GM12878 (cell line): ENCODE measurements around the gene CCDC39. TPM values are rescaled to one million over a fixed set of nuclear protein-coding genes. Genes with fewer than 3 reads are reported as not detected.
A peak's percentile ranks its signal among the peaks of the same experiment; 100 is the strongest.

ENCODE experiments used
- ATAC-seq: fragments of 200-7000 bp; cut with Tn5 transposase; 3 replicates; pipeline ENCODE4 v1.9.1; 2020; ENCODE audit warnings: mild to moderate bottlenecking, moderate library complexity
- BruUV-seq: library from RNA; stranded (reverse); fragments of 400-500 nt; replicated peaks from 2 replicates; lab custom pipeline; 2021; lab: Mats Ljungman, UMichigan
- CTCF ChIA-PET: fragments of 300-600 bp; sonication (Branson Sonifier 250); formaldehyde crosslinking; extraction: SDS; loops from one replicate; lab custom pipeline; 2021; ENCODE audit warnings: inconsistent platforms; lab: Yijun Ruan, JAX
- POLR2A ChIA-PET: fragments of 350-600 bp; formaldehyde crosslinking; extraction: SDS; loops from one replicate; lab custom pipeline; 2021; ENCODE audit warnings: inconsistent platforms; lab: Charles Lee
- RAD21 ChIA-PET: fragments of 300-600 bp; sonication (Branson Sonifier 250); formaldehyde crosslinking; loops from one replicate; lab custom pipeline; 2023; ENCODE audit warnings: antibody characterized with exemption; ENCODE audit not compliant: unreplicated experiment; lab: Charles Lee
- SMC1A ChIA-PET: fragments of 300-600 bp; sonication (Branson Sonifier 250); formaldehyde crosslinking; loops from one replicate; lab custom pipeline; 2023; ENCODE audit not compliant: unreplicated experiment, uncharacterized antibody; lab: Charles Lee
- DNase-seq: peaks from one replicate; pipeline ENCODE4 v3.0.0-alpha.2; 2011; ENCODE audit warnings: low read depth, low spot score
- FAIRE-seq: peaks from 3 replicates; lab custom pipeline; 2011; peaks lifted over from hg19 to GRCh38; lab: Jason Lieb, UNC
- H2AFZ ChIP-seq: 2 replicates; pipeline ENCODE4 v1.6.0; 2011; ENCODE audit warnings: low read depth, low read length, control low read depth; ENCODE audit not compliant: control insufficient read depth
- H3K27ac ChIP-seq: 2 replicates; pipeline ENCODE4 v1.5.1; 2011; ENCODE audit warnings: control low read depth; ENCODE audit not compliant: control insufficient read depth, insufficient read depth
- H3K27me3 ChIP-seq, 2 experiments: replicated peaks in 1 of 2; 2 replicates each; pipeline versions ENCODE4 v1.6.0 to v1.6.1; 2011; ENCODE audit warnings: low read length in 1 of 2; ENCODE audit not compliant: control insufficient read depth in 2 of 2, insufficient read depth in 2 of 2
- H3K36me3 ChIP-seq, 2 experiments: 2 replicates each; pipeline ENCODE4 v1.5.1; 2011; ENCODE audit warnings: low read length in 1 of 2; ENCODE audit not compliant: control insufficient read depth in 2 of 2, insufficient read depth in 2 of 2
- H3K4me1 ChIP-seq: 2 replicates; pipeline ENCODE4 v1.6.1; 2011; ENCODE audit warnings: mild to moderate bottlenecking, low read length, moderate library complexity, mixed read lengths; ENCODE audit not compliant: control insufficient read depth, insufficient read depth
- H3K4me2 ChIP-seq: 2 replicates; pipeline ENCODE4 v1.6.0; 2011; ENCODE audit warnings: control low read depth; ENCODE audit not compliant: control insufficient read depth, insufficient read depth
- H3K4me3 ChIP-seq: fragments of 200-600 bp; sonication (generic); 2 replicates; pipeline ENCODE4 v1.5.1; 2016
- H3K79me2 ChIP-seq: 2 replicates; pipeline ENCODE4 v1.6.0; 2011; ENCODE audit warnings: low read length; ENCODE audit not compliant: control insufficient read depth, insufficient read depth
- H3K9ac ChIP-seq: 2 replicates; pipeline ENCODE4 v1.8.0; 2011; ENCODE audit warnings: low read length, control low read depth, mixed read lengths; ENCODE audit not compliant: control insufficient read depth, insufficient read depth
- H3K9me3 ChIP-seq: replicated peaks from 3 replicates; pipeline ENCODE4 v1.5.1; 2011; ENCODE audit warnings: mild to moderate bottlenecking, low read length; ENCODE audit not compliant: control insufficient read depth, insufficient read depth
- H4K20me1 ChIP-seq: 2 replicates; pipeline ENCODE4 v1.6.0; 2011; ENCODE audit not compliant: control insufficient read depth, insufficient read depth
- CHD2 ChIP-seq: IDR thresholded peaks from 2 replicates; pipeline ENCODE4 v1.6.1; 2011; ENCODE audit warnings: low read depth, low read length, improper control_type of control experiment, borderline replicate concordance
- CTCF ChIP-seq, 3 experiments: IDR thresholded peaks in 2 of 3; conservative IDR thresholded peaks in 1 of 3; 2 replicates each; pipeline ENCODE4 v1.5.1; 2011; ENCODE audit warnings: low read depth in 3 of 3, low read length in 3 of 3, mild to moderate bottlenecking in 3 of 3, control low read depth in 2 of 3, moderate library complexity in 2 of 3, inconsistent platforms in 1 of 3, mixed read lengths in 1 of 3; ENCODE audit not compliant: control insufficient read depth in 2 of 3, insufficient read depth in 1 of 3; ENCODE audit errors: extremely low read depth in 1 of 3
- GATAD2B ChIP-seq: fragments of 450-650 bp; conservative IDR thresholded peaks from 2 replicates; pipeline ENCODE4 v1.6.1; 2017; ENCODE audit warnings: low read depth, mild to moderate bottlenecking, moderate library complexity
- IRF4 ChIP-seq: IDR thresholded peaks from 2 replicates; pipeline ENCODE4 v1.6.1; 2011; ENCODE audit warnings: low read depth, low read length
- JUNB ChIP-seq: IDR thresholded peaks from 2 replicates; pipeline ENCODE4 v1.6.1; 2016; ENCODE audit warnings: antibody characterized with exemption, mild to moderate bottlenecking
- KAT2A ChIP-seq: conservative IDR thresholded peaks from 2 replicates; pipeline ENCODE4 v1.6.1; 2011; ENCODE audit warnings: low read depth, low read length; ENCODE audit not compliant: control insufficient read depth
- RAD21 ChIP-seq: IDR thresholded peaks from 2 replicates; pipeline ENCODE4 v1.6.1; 2011; ENCODE audit warnings: mild to moderate bottlenecking, low read depth, low read length, moderate library complexity; ENCODE audit not compliant: insufficient read depth
- SMC3 ChIP-seq: IDR thresholded peaks from 2 replicates; pipeline ENCODE4 v1.6.1; 2011; ENCODE audit warnings: low read length, improper control_type of control experiment, borderline replicate concordance
- STAT1 ChIP-seq: fragments of 450-650 bp; conservative IDR thresholded peaks from 2 replicates; pipeline ENCODE4 v1.6.1; 2014; ENCODE audit warnings: antibody characterized with exemption, mild to moderate bottlenecking
- SUZ12 ChIP-seq: fragments of 200-600 bp; sonication (generic); IDR thresholded peaks from one replicate; pipeline ENCODE4 v1.6.1; 2018; ENCODE audit warnings: antibody characterized with exemption, mild to moderate bottlenecking; ENCODE audit not compliant: unreplicated experiment
- ZBED1 ChIP-seq: IDR thresholded peaks from 2 replicates; pipeline ENCODE4 v1.6.1; 2016; ENCODE audit warnings: borderline replicate concordance
- ZNF24 ChIP-seq: fragments of 450-650 bp; IDR thresholded peaks from 2 replicates; pipeline ENCODE4 v1.6.1; 2017; ENCODE audit warnings: antibody characterized with exemption, mild to moderate bottlenecking
- ZNF274 ChIP-seq: IDR thresholded peaks from one replicate; pipeline ENCODE4 v1.8.0; 2011; ENCODE audit not compliant: insufficient read length, insufficient read depth
- ZZZ3 ChIP-seq: IDR thresholded peaks from 2 replicates; pipeline ENCODE4 v1.6.1; 2011; ENCODE audit warnings: low read depth; ENCODE audit not compliant: control insufficient read depth, insufficient read length
- WGBS: methylation state at CpG from one replicate; pipeline ENCODE4 v1.1.6; 2016; ENCODE audit warnings: low lambda C conversion rate; ENCODE audit not compliant: insufficient replicate concordance, insufficient coverage; ENCODE audit errors: missing lambda C conversion rate; 5-methylcytosine and 5-hydroxymethylcytosine counted together
- in situ Hi-C: fragments of 300-500 bp; cut with MboI; formaldehyde crosslinking; loops from 9 replicates; pipeline ENCODE4 v1.14.3; 2018; ENCODE audit warnings: mixed read lengths
- intact Hi-C: fragments of 100-400 bp; cut with micrococcal nuclease; formaldehyde crosslinking; loops from one replicate; pipeline ENCODE4 v1.14.2; 2022; ENCODE audit not compliant: unreplicated experiment
- polyA plus RNA-seq, 11 experiments: library from polyadenylated mRNA; depleted of rRNA in 4 of 11; unstranded in 6 of 11; stranded (reverse) in 5 of 11; fragments of >200 nt; fragmentation: Nextera tagmentation in 4 of 11; fragmentation: Illumina TruSeq in 1 of 11; extraction: Ambion mirVana in 4 of 11; extraction: Trizol in 1 of 11; gene quantifications; 1 replicate in 1 of 11; 2 replicates in 10 of 11; pipeline versions ENCODE4 v1.2.1 to v1.2.3, GENCODE V29; 2011 to 2016; ENCODE audit warnings: inconsistent platforms in 2 of 11, missing spikeins in 2 of 11, low read depth in 1 of 11
- total RNA-seq, 4 experiments: library from RNA; depleted of rRNA in 3 of 4; stranded (reverse); fragments of >200 nt in 3 of 4; fragmentation: Illumina TruSeq in 1 of 4; extraction: Trizol in 1 of 4; gene quantifications; 2 replicates each; pipeline versions ENCODE4 v1.2.1 to v1.2.3, GENCODE V29; 2013 to 2021

The CCDC39 gene
- total and polyA plus RNA-seq, 10 of the 15 experiments (the other 5 are each of a cell fraction or from before 2014, with no cell fraction given): 0.10 to 0.69 (median 0.31) TPM

GRCh38 chr3:180646187-180646790 lies 33.0 kb downstream of the CCDC39 start:
- FAIRE-seq (no peak), ATAC-seq (peak; percentile 75), DNase-seq (no peak)
- in situ Hi-C loops (no loop called here), intact Hi-C loops (no loop called here)
- ChIA-PET SMC1A (interaction anchor here (1.9 to 2.9 kb wide), 2 partner anchors 9 to 13 kb away, joined by 6 to 8 read pairs; no protein-coding TSS in a partner anchor), CTCF (interaction anchor here (1.1 kb wide), 1 partner anchor 14 kb away, joined by 3 read pairs; no protein-coding TSS in a partner anchor), RAD21 (no interaction called here), POLR2A (no interaction called here)
- Histone ChIP-seq H3K27ac (no peak overlapping the region), H3K4me2 (no peak overlapping the region), H3K36me3 (no peaks in the 10 kb centered on the region), H3K4me3 (no peak overlapping the region), H3K9me3 (no peaks in the 10 kb centered on the region), H2AFZ (no peak overlapping the region), H4K20me1 (no peaks in the 10 kb centered on the region), H3K79me2 (no peaks in the 10 kb centered on the region), H3K9ac (no peak overlapping the region), H3K27me3 (no peaks in the 10 kb centered on the region), H3K4me1 (no peaks in the 10 kb centered on the region)
- TF ChIP-seq RAD21: peak; percentile 17; the same call in 1 of the 2 replicates
- TF ChIP-seq ZBED1: no peak
- no peak for TF ChIP-seq STAT1
- TF ChIP-seq KAT2A: no peak
- TF ChIP-seq ZNF24: no peak
- TF ChIP-seq CTCF (IDR thresholded peaks at IDR 0.05 in 2 of 3, conservative IDR thresholded peaks at IDR 0.05 in 1 of 3; ENCODE audit: control insufficient read depth in 2 of 3, extremely low read depth in 1 of 3, insufficient read depth in 1 of 3, low read depth in 3 of 3, low read length in 3 of 3): peak in 2 of 3 experiments; percentile 28 to 29; a peak in 3 of 6 replicates
- no peak for TF ChIP-seq IRF4
- TF ChIP-seq GATAD2B: no peak
- no peak for TF ChIP-seq ZNF274
- TF ChIP-seq JUNB: 0 out of 2 replicates have a peak, but pooled peaks have one; percentile 8
- TF ChIP-seq ZZZ3: no peak
- TF ChIP-seq SUZ12: no peak
- TF ChIP-seq SMC3: 0 out of 2 replicates have a peak, but pooled peaks have one; percentile 22
- TF ChIP-seq CHD2: no peak
- WGBS: 0% methylated on average over 1 of the region's 1 CpG
- BruUV-seq: no TSS peak
